HepG2 (cell line): ENCODE results near the gene C1QTNF12. TPM values are rescaled to one million over a fixed set of nuclear protein-coding genes. Genes with fewer than 3 reads are reported as not detected.

Experiments used
- AHDC1 ChIP-seq: sonication (generic); formaldehyde crosslinking; IDR thresholded peaks from 2 replicates; pipeline ENCODE4 v1.5.1; 2020; ENCODE audit warnings: mild to moderate bottlenecking, missing genetic modification reagents, borderline replicate concordance
- ARID4A ChIP-seq: sonication (generic); formaldehyde crosslinking; IDR thresholded peaks from 2 replicates; pipeline ENCODE4 v1.5.0; 2020; ENCODE audit warnings: mild to moderate bottlenecking, missing genetic modification reagents, borderline replicate concordance
- EED ChIP-seq: sonication (generic); formaldehyde crosslinking; IDR thresholded peaks from 2 replicates; pipeline ENCODE4 v1.5.0; 2020; ENCODE audit warnings: mild to moderate bottlenecking, missing genetic modification reagents
- MNT ChIP-seq: fragments of 450-650 bp; IDR thresholded peaks from 2 replicates; pipeline ENCODE4 v1.6.1; 2016
- MTA1 ChIP-seq: sonication (generic); formaldehyde crosslinking; IDR thresholded peaks from 2 replicates; pipeline ENCODE4 v1.4.0; 2020; ENCODE audit warnings: missing genetic modification reagents, mild to moderate bottlenecking, borderline replicate concordance
- PRDM10 ChIP-seq: sonication (generic); formaldehyde crosslinking; IDR thresholded peaks from 2 replicates; pipeline ENCODE4 v1.4.0; 2020; ENCODE audit warnings: low read depth, missing genetic modification reagents
- THAP11 ChIP-seq: IDR thresholded peaks from 2 replicates; pipeline ENCODE4 v1.6.1; 2016; ENCODE audit warnings: missing biosample characterization, missing genetic modification reagents
- ZBTB3 ChIP-seq: sonication (generic); formaldehyde crosslinking; IDR thresholded peaks from 2 replicates; pipeline ENCODE4 v1.4.0; 2020; ENCODE audit warnings: low read depth, mild to moderate bottlenecking, moderate library complexity, missing genetic modification reagents, borderline replicate concordance
- ZNF253 ChIP-seq: sonication (generic); formaldehyde crosslinking; IDR thresholded peaks from 2 replicates; pipeline ENCODE4 v1.8.0; 2022; ENCODE audit warnings: mild to moderate bottlenecking, missing genetic modification reagents, borderline replicate concordance
- ZNF280B ChIP-seq: sonication (generic); formaldehyde crosslinking; IDR thresholded peaks from 2 replicates; pipeline ENCODE4 v1.5.0; 2020; ENCODE audit warnings: missing genetic modification reagents, mild to moderate bottlenecking, borderline replicate concordance
- ZNF879 ChIP-seq: sonication (generic); formaldehyde crosslinking; IDR thresholded peaks from 2 replicates; pipeline ENCODE4 v1.8.1; 2023; ENCODE audit warnings: missing genetic modification reagents
- polyA plus RNA-seq, 8 experiments: library from polyadenylated mRNA; depleted of rRNA in 3 of 8; stranded (reverse) in 7 of 8; unstranded in 1 of 8; fragments of >200 nt; fragmentation: Illumina TruSeq in 4 of 8; extraction: Trizol in 4 of 8; gene quantifications; 2 replicates each; pipeline versions ENCODE4 v1.2.1 to v1.2.3, GENCODE V29; 2011 to 2016; ENCODE audit warnings: low read depth in 4 of 8, missing spikeins in 1 of 8, mixed read lengths in 1 of 8; ENCODE audit not compliant: insufficient read depth in 1 of 8
- total RNA-seq, 5 experiments: library from RNA; depleted of rRNA; stranded (reverse); fragments of >200 nt; fragmentation: Illumina TruSeq; extraction: Trizol; gene quantifications; 2 replicates each; pipeline ENCODE4 v1.2.3, GENCODE V29; 2016; ENCODE audit warnings: low read depth in 1 of 5

The C1QTNF12 gene
- total and polyA plus RNA-seq, 2 of the 13 experiments (the other 11 are each of a cell fraction or from before 2014, with no cell fraction given) = 0.18 to 0.64 TPM

- TF ChIP-seq ARID4A (CRISPR knock-in tag) (no peak), ZNF280B (no peak), ZNF253 (no peak), ZBTB3 (CRISPR knock-in tag) (no peak), MNT (no peak), ZNF879 (CRISPR knock-in tag) (no peak), EED (no peak), THAP11 (no peak), AHDC1 (CRISPR knock-in tag) (no peak), PRDM10 (CRISPR knock-in tag) (no peak), MTA1 (CRISPR knock-in tag) (no peak)
These were observed 2.2 kb downstream of the C1QTNF12 start (continued) for GRCh38 chr1:1244192-1244811.
